Stimulated activated CD4-positive, alpha-beta T cell treated with anti-CD3 and anti-CD28 coated beads, Interleukin-1b, Interleukin-23, amount 100 ng/mL, for 48 hours (primary cell): ENCODE data around the gene FBXL13.
"Not testable (repeated sequence)": the region's sequence is repeated elsewhere in the genome, so short reads cannot be mapped to it uniquely, and the experiment has no call there.

Experiments used
- DNase-seq: peaks from one replicate; pipeline ENCODE4 v3.0.0-alpha.2; 2020

The FBXL13 gene

GRCh38 chr7:102811942-102812678 lies 262.5 kb downstream of the FBXL13 start:
- DNase-seq = no peak

DNA sequence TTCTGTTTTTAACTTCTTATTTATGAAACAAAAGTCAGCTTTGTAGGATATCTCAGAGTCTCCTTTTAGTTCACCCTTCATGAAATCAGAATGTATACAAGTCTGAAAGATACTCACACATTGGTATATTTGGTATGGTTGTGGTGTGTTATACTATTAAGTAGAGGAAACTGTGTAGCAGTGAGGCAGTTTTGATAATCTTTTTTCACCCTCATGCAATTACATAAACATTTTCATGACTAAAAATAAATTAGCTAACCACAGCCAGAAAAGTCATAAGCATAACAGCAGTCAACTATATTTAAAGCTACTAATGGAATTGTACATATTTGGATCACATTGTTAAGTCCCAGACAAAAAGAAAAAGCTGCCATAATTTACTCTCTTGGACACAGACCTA lies 263.7 kb downstream of the FBXL13 start:
- no peak for DNase-seq

DNA sequence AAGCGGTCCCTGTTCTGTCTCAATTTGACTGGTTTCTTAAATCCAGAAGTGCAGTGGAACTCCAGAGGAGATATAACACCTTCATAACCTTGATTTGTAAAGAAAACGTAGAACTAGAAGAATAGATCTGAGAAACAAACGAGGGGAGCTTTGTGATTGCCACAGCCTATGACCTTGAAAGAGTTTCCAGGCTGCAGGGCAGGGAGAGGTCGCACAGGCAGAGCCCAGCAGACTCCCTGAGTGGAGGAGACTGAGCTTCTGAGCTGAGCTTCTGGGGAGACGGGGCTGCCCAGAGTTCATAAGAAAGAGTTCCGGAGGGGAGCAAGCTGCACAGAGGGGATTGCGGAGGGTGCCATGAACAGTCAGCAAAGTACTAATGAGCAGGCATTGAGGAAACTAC lies 268.0 kb downstream of the FBXL13 start:
- no peak for DNase-seq

DNA sequence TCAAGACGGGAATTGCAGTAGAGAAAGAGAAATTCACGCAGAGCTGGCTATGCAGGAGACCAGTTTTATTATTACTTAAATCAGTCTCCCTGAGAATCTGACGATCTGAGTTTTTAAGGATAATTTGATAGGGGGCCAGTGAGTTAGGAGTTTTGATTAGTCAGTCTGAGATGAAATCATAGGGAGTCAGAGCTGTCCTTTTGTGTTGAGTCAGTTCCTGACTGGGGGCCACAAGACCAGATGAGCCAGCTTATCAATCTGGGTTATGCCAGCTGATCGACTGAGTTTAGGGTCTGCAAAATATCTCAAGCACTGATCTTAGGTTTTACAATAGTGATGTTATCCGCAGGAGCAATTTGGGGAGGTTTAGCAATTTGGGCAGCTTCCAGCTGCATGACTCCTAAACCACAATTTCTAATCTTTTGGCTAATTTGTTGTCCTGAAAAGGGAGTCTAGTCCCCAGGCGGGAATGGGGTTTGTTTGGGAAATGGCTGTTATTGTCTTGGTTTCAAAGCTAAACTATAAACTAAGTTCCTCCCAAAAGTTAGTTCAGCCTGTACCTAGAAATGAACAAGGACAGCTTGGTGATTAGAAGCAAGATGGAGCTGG lies 278.5 kb downstream of the FBXL13 start:
- DNase-seq = not testable (repeated sequence)

- not testable (repeated sequence) for DNase-seq
Observed at GRCh38 chr7:102794567-102794966, 280.0 kb downstream of the FBXL13 start.

DNA sequence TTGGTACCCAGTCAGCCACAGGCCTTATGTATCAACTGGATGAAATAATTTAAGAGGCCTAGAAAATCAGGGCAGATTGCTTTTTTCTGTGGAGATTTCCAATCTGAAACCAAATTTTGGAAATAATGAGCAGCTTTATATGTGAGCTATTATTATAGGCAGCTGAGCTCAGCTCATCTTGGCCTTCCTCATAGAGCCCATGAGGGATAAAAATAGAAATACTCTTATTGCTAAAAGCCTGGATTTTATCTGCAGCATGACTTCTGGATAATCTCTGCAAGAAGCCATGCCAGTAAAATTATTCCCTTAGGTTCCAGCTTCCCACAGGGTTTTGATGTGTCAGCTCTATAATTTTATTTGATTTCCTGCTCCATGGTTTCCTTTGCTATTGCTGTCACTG lies 282.8 kb downstream of the FBXL13 start:
- not testable (repeated sequence) for DNase-seq

DNA sequence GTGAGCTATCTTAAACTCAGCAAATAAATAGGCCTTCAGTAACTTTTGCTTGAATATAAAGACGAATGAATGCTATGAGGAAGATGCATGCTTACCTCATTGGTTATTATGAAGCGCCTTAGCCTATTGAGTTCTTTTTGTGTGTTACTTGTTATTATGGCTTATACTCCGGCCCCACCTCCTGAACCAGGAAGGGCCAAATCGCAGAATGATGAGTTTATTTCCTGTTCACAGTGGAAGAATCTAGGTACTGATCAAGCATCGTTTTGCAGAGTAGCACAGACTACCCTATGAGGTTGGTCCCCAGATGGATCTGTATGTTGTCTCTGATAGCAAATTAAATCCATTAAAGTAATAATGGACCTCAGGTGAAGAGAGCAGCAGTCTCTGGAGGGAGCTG lies 283.2 kb downstream of the FBXL13 start:
- not testable (repeated sequence) for DNase-seq

- DNase-seq = not testable (repeated sequence)
Observed at GRCh38 chr7:102790364-102791100, 284.1 kb downstream of the FBXL13 start.

DNA sequence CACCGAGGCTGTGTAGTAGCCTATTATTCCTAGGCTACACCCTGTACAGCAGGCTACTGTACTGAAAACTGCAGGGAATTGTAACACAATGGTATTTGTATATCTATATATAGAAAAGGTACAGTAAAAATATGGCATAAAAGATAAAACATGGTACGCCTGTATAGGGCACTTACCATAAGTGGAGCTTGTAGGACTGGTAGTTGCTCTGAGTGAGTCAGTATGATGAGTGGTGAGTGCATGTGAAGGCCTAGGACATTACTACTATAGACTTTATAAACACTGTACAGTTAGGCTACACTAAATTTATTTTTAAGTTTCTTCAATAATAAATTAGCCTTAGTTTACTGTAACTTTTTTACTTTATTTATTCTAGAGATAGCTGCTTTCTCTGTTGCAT lies 285.8 kb downstream of the FBXL13 start:
- DNase-seq = not testable (repeated sequence)

- not testable (repeated sequence) for DNase-seq
Observed at GRCh38 chr7:102780926-102781325, 293.7 kb downstream of the FBXL13 start.

- DNase-seq = not testable (repeated sequence)
Observed at GRCh38 chr7:102778663-102779062, 295.9 kb downstream of the FBXL13 start.

DNA sequence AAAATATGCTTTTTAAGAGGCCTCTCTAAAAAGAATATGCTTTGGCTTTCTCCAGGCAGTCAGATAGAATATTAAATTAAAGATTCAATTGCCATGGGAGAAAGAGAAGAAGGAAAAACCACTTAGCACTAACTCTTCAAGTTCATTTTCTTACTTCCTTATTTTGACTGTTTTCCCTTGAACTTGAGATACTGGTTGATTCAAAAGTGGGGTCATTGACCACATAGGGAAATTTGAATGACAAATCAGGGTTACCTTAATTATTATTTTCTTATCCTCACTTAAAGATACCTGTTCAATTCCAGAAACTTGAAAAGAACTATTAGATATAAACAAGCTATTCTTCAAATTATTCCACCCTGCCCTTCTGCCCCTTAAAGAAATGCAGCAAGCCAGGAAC lies 298.4 kb downstream of the FBXL13 start:
- not testable (repeated sequence) for DNase-seq

GRCh38 chr7:102770467-102770866 lies 304.1 kb downstream of the FBXL13 start:
- not testable (repeated sequence) for DNase-seq

DNA sequence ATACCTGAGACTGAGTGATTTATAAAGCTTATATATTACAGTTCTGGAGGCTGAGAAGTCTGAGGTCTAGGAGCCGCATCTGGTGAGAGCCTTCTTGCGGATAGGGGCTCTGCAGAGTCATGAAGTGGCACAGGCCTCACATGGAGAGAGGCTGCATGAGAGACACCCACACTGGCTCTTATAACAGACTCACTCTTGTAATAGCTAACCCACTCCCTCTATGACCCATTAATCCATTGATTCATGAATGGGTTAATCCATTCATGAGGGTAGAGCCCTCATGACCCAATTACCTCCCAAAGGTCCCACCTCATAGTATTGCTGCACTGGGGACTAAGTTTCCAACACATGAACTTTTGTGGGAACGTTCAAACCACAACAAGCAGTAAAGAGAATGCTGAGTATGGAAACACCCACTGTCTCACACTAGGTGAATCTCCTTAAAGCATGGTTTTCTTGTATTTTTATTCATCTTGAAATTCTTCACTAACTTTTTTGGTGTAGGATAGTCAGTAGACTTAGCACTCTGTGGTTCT lies 304.9 kb downstream of the FBXL13 start:
- not testable (repeated sequence) for DNase-seq

DNA sequence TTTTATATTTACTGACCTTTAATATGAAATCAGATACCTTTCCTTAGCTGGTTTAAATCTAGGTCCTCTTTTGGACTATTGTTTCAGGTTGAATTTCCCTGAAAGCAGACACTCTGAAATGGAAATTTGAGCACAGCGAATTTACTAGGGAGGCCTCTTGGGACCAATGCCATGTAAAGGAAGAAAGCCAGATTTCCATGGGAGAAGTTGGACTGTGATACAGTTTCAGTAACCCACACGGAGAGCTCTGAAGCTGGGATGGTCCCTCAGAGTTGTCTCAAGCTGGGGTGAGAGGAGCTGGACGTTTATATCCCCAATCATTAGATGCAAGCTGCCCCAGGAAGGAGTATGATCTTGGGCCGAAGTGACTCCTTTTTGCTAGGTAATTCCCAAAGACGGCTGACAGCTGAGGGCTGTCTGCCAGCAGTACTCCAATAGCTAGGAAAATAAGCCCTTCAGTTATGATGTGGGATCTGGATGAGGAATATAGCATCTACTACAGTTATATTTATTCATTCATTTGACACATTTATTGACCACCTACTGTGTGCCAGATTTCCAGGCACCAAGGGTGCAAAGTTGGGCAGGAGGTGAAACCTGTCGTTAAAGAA lies 311.2 kb downstream of the FBXL13 start:
- DNase-seq = not testable (repeated sequence)
